Osteocyte (in vitro differentiated cells): ENCODE data around the gene HNRNPH2. TPM values are rescaled to one million over a fixed set of nuclear protein-coding genes. Genes with fewer than 3 reads are reported as not detected.

Experiments
- DNase-seq: peaks from one replicate; pipeline ENCODE4 v3.0.0; 2021; ENCODE audit warnings: mixed read lengths; ENCODE audit not compliant: unreplicated experiment; ENCODE audit errors: extremely low spot score
- H3K27ac Mint-ChIP-seq: one replicate; pipeline ENCODE4 v1.8.0; 2021; ENCODE audit warnings: mild to moderate bottlenecking, mixed read lengths; ENCODE audit not compliant: unreplicated experiment
- H3K27me3 Mint-ChIP-seq: one replicate; pipeline ENCODE4 v1.8.0; 2021; ENCODE audit warnings: mixed read lengths; ENCODE audit not compliant: unreplicated experiment
- H3K36me3 Mint-ChIP-seq: one replicate; pipeline ENCODE4 v1.8.0; 2021; ENCODE audit warnings: mixed read lengths; ENCODE audit not compliant: unreplicated experiment
- H3K4me1 Mint-ChIP-seq: one replicate; pipeline ENCODE4 v1.8.0; 2021; ENCODE audit warnings: mixed read lengths; ENCODE audit not compliant: unreplicated experiment
- H3K4me3 Mint-ChIP-seq: one replicate; pipeline ENCODE4 v1.8.0; 2021; ENCODE audit warnings: mild to moderate bottlenecking, moderate library complexity, mixed read lengths; ENCODE audit not compliant: unreplicated experiment
- H3K9me3 Mint-ChIP-seq: one replicate; pipeline ENCODE4 v1.8.0; 2021; ENCODE audit warnings: mixed read lengths; ENCODE audit not compliant: unreplicated experiment
- total RNA-seq: library from RNA; stranded (reverse); gene quantifications from 2 replicates; pipeline ENCODE4 v1.2.1, GENCODE V29; 2021
- TF ChIP-seq, protein P1 (sequence below): fragments of 200-600 bp; sonication (generic); IDR thresholded peaks from 2 replicates; pipeline ENCODE4 v1.5.0; 2021; ENCODE audit warnings: antibody characterized with exemption, mild to moderate bottlenecking, moderate library complexity

HNRNPH2 gene
- total RNA-seq, 1 donor from 2014 or later: 67.7 TPM

- no peak overlapping the region for H3K27ac Mint-ChIP-seq
- TF ChIP-seq, protein P1, sequence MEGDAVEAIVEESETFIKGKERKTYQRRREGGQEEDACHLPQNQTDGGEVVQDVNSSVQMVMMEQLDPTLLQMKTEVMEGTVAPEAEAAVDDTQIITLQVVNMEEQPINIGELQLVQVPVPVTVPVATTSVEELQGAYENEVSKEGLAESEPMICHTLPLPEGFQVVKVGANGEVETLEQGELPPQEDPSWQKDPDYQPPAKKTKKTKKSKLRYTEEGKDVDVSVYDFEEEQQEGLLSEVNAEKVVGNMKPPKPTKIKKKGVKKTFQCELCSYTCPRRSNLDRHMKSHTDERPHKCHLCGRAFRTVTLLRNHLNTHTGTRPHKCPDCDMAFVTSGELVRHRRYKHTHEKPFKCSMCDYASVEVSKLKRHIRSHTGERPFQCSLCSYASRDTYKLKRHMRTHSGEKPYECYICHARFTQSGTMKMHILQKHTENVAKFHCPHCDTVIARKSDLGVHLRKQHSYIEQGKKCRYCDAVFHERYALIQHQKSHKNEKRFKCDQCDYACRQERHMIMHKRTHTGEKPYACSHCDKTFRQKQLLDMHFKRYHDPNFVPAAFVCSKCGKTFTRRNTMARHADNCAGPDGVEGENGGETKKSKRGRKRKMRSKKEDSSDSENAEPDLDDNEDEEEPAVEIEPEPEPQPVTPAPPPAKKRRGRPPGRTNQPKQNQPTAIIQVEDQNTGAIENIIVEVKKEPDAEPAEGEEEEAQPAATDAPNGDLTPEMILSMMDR: no peak
- peaks cover 8% of the 10 kb centered on the region for H3K36me3 Mint-ChIP-seq
- DNase-seq: no peak
- H3K4me1 Mint-ChIP-seq: peaks cover 11% of the 10 kb centered on the region
- H3K9me3 Mint-ChIP-seq: peaks cover 2% of the 10 kb centered on the region
- no peak overlapping the region for H3K4me3 Mint-ChIP-seq
- H3K27me3 Mint-ChIP-seq: no peaks in the 10 kb centered on the region
Measured at GRCh38 chrX:101388604-101389003, 19.4 kb upstream of the HNRNPH2 start.

DNA sequence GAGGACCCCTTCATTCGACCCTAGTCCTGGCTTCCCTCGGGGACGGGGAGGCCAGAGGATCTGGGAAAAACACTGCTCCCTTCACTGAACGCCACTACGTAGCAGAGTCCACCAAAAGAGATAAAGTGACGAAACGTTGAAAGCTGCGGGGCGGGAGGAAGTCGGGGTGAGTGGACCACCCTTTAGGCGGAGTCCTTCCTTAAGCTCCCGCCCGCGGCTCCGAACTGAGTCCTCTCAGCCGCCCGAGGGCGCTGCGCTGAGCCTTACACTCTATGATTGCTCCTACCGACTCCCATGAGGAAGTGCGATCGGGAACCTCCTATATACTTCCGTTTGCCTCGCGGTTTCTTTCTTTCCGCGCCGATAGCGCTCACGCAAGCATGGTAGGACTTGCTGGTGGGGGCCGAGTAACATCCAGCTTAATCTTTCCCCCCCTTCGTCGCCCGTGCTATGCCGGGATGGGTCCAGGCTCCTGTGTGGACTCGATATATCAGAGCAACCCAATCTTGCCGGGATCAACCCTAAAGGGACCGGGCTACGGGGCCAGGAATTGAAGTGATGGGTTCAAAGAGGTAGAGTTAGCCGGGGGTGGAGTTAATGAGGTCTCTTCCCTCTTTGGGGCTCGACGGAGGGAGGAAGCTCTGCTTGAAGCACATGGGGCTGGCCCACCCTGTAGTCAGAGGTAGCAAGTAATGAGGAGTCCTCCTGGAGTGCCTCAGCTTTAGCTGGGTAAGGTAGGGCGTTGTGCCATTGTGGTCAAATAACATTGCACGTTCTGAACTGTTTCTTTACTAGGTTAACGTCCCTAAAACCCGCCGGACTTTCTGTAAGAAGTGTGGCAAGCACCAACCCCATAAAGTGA lies 17.1 kb upstream of the HNRNPH2 start, which contains the start of gene RPL36A:
TSS of gene RPL36A (plus strand) at position 348 of the 862 bp plus-strand sequence. CDS start at position 381, 33 bp downstream.
- Mint-ChIP-seq H3K27ac (peak within 1 kb of the TSS; percentile 94), H3K27me3 (no peaks in the 10 kb centered on the region), H3K9me3 (peaks cover 4% of the 10 kb centered on the region), H3K4me1 (peaks cover 12% of the 10 kb centered on the region), H3K36me3 (peaks cover 14% of the 10 kb centered on the region), H3K4me3 (peak within 1 kb of the TSS; percentile 90)
- DNase-seq: peak; percentile 92
- TF ChIP-seq, protein P1: peak; percentile 72

DNA sequence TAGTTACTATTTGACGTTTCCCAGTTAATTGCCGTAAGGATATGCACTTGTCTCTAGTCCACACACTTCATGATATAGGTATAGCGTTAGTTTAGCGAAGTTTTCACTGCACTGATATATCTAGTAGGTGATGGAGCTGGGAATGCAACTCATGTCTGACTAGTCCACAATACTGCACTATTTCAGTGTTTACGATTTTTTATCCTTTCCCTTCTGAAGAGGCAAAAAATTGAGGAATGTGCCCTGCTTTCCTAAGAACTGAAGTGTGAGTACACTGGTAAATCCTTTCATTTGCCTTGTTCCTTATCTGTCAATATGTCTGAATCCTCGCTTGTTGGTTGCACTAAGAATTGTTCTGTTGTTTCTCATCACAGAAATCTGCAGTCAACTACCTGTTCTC lies 16.2 kb upstream of the HNRNPH2 start:
- no peak for DNase-seq
- Mint-ChIP-seq H3K9me3 (peaks cover 4% of the 10 kb centered on the region), H3K4me3 (peak overlapping the region; percentile 90), H3K36me3 (peaks cover 14% of the 10 kb centered on the region), H3K4me1 (peaks cover 12% of the 10 kb centered on the region), H3K27ac (peak overlapping the region; percentile 94), H3K27me3 (no peaks in the 10 kb centered on the region)
- TF ChIP-seq, protein P1: no peak

- Mint-ChIP-seq H3K27me3 (no peaks in the 10 kb centered on the region), H3K36me3 (peaks cover 14% of the 10 kb centered on the region), H3K27ac (peak overlapping the region; percentile 41), H3K4me3 (no peak overlapping the region), H3K4me1 (peaks cover 12% of the 10 kb centered on the region), H3K9me3 (peaks cover 4% of the 10 kb centered on the region)
- peak; percentile 34 for DNase-seq
- TF ChIP-seq, protein P1: no peak
Measured at GRCh38 chrX:101393530-101394305, 14.3 kb upstream of the HNRNPH2 start.

- H3K4me3 Mint-ChIP-seq: no peak overlapping the region
- H3K27ac Mint-ChIP-seq: peak overlapping the region; percentile 41
- DNase-seq: no peak
- peaks cover 12% of the 10 kb centered on the region for H3K4me1 Mint-ChIP-seq
- TF ChIP-seq, protein P1: no peak
- no peaks in the 10 kb centered on the region for H3K27me3 Mint-ChIP-seq
- H3K9me3 Mint-ChIP-seq: peaks cover 4% of the 10 kb centered on the region
- H3K36me3 Mint-ChIP-seq: peaks cover 14% of the 10 kb centered on the region
Measured at GRCh38 chrX:101394372-101394771, 13.7 kb upstream of the HNRNPH2 start.
